Subcutaneous abdominal adipose tissue (tissue), 5 donors: ENCODE data around the gene METTL8.

ENCODE experiments used
- H3K27ac ChIP-seq: one replicate; pipeline ENCODE4 v1.7.0; 2013; ENCODE audit warnings: low read depth, mild to moderate bottlenecking, inconsistent platforms, low read length, moderate library complexity
- H3K27me3 ChIP-seq, 5 donors: one replicate each; pipeline ENCODE4 v1.7.0; 2013; ENCODE audit warnings: low read length in 5 of 5, inconsistent platforms in 1 of 5; ENCODE audit not compliant: control insufficient read depth in 5 of 5, insufficient read depth in 4 of 5
- H3K36me3 ChIP-seq, 5 donors: one replicate each; pipeline ENCODE4 v1.7.0; 2013; ENCODE audit warnings: low read length in 5 of 5; ENCODE audit not compliant: control insufficient read depth in 5 of 5, insufficient read depth in 5 of 5
- H3K4me1 ChIP-seq, 5 donors: one replicate each; pipeline ENCODE4 v1.7.0; 2013; ENCODE audit warnings: low read length in 5 of 5, mild to moderate bottlenecking in 3 of 5, moderate library complexity in 1 of 5; ENCODE audit not compliant: control insufficient read depth in 5 of 5, insufficient read depth in 5 of 5
- H3K4me3 ChIP-seq, 5 donors: one replicate each; pipeline ENCODE4 v1.7.0; 2013; ENCODE audit warnings: low read length in 5 of 5, low read depth in 1 of 5
- H3K9ac ChIP-seq, 5 donors: one replicate each; pipeline ENCODE4 v1.7.0; 2013; ENCODE audit warnings: low read length in 5 of 5, mild to moderate bottlenecking in 4 of 5, moderate library complexity in 3 of 5
- H3K9me3 ChIP-seq, 5 donors: one replicate each; pipeline ENCODE4 v1.7.0; 2013; ENCODE audit warnings: low read length in 5 of 5; ENCODE audit not compliant: control insufficient read depth in 5 of 5
- donor health status: healthy.
- donor health status: healthy.
- donor health status: healthy.
- donor health status: healthy.
- donor health status: healthy.

Gene METTL8

DNA sequence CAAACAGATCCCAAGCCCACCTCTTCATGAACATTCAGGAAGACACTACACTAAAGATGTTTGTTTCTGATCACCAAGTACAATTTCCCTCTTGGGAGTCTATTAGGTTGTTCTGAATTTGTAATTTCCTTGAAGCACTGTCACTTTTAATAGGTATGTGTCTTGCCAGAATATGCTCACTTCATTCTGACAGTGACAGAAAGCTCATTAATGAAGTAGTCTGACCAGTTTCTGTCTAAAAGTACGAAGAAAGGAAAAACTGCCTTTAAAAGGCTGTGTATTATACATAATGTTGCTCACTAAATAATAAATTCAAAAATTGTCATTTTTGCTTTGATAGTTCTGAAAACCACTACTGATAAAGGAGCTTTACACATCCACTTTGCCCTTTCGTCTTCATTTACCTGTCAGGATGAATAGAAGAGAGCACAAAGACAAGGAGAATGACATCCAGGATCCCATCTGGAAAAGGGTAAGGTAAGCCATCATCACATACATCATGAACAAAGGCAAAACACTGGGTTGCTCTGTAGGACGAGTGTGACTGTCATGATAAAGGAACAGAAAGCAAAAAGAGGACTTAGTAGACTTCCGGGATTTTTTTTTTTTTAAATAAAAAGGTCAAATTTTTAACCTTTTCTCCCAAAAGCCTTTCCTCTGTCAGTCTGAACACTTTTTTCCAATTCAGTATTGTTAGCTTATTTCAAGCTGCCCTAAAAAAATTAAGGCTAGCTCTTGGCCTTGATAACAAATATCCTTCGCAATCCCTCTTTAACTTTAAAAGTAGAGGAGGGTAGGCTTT is 103.4 kb downstream of the METTL8 start:
- H3K27me3 ChIP-seq = no peaks in the 10 kb centered on the region
- H3K27ac ChIP-seq = no peak overlapping the region
- H3K9ac ChIP-seq = no peak overlapping the region
- H3K4me1 ChIP-seq = no peaks in the 10 kb centered on the region
- H3K4me3 ChIP-seq = no peak overlapping the region
- H3K9me3 ChIP-seq = no peaks in the 10 kb centered on the region
- no peaks in the 10 kb centered on the region for H3K36me3 ChIP-seq

GRCh38 chr2:171327043-171327496 is 106.7 kb downstream of the METTL8 start:
- Histone ChIP-seq H3K27me3 (no peaks in the 10 kb centered on the region), H3K9ac (no peak overlapping the region), H3K4me3 (no peak overlapping the region), H3K27ac (no peak overlapping the region), H3K9me3 (no peaks in the 10 kb centered on the region), H3K4me1 (no peaks in the 10 kb centered on the region), H3K36me3 (peaks cover 0 to 10% (median 2%) of the 10 kb centered on the region in 5 donors)

- Histone ChIP-seq H3K27me3 (no peaks in the 10 kb centered on the region), H3K27ac (no peak overlapping the region), H3K9me3 (no peaks in the 10 kb centered on the region), H3K4me1 (no peaks in the 10 kb centered on the region), H3K9ac (no peak overlapping the region), H3K4me3 (no peak overlapping the region), H3K36me3 (peaks cover 0 to 10% (median 2%) of the 10 kb centered on the region in 5 donors)
These were observed 107.8 kb downstream of the METTL8 start for GRCh38 chr2:171325886-171326585.

DNA sequence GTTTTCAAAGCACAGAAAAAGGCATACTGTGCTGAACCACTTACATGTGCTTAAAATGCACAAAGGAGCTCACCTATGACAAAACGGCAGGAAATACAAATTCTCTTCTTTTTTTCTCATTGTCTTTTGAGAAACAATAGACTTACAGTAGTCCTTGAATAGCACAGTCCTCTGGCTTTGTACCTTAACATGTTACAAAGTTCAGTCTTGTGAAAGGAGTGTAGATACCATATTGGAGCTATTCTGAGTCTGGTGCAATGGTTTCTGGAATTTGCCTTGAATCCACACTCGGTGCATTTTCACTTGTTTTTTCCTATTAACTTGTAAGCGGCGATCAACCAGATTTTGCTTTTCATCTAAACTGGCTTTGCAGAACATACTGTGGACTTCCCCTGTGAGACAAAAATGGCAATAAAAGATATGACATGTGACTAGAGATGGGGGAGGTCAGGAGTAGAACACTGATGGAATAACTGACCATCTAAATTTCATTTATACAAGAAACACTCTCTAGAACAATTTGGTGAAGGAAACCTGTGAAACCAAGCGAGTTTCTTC is 109.7 kb downstream of the METTL8 start:
- Histone ChIP-seq H3K4me1 (peaks cover 0 to 3% (median 0%) of the 10 kb centered on the region in 5 donors), H3K9ac (no peak overlapping the region), H3K9me3 (no peaks in the 10 kb centered on the region), H3K27ac (no peak overlapping the region), H3K36me3 (peaks cover 0 to 15% (median 2%) of the 10 kb centered on the region in 5 donors), H3K27me3 (no peaks in the 10 kb centered on the region), H3K4me3 (no peak overlapping the region)

GRCh38 chr2:171322928-171323327 is 110.9 kb downstream of the METTL8 start:
- H3K36me3 ChIP-seq = peaks cover 0 to 15% (median 2%) of the 10 kb centered on the region in 5 donors

DNA sequence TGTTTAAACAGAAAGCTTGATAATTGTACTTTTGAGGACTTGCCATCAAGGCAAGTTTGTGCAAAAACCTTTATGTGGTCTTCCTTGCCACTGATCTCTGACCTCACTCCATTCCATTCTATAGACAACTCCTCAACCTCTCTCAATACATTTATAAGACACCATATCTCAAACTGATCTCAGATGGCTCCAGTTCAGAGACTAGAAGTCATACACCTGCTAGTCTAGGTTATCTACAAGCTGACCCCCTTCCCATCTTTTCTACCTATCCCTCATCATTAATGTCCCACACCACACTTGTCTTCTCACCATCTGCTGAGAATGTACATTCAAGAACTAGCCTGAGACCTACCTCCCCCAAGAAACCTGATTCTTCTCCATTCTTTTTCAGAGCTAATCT is 113.1 kb downstream of the METTL8 start:
- Histone ChIP-seq H3K9me3 (no peaks in the 10 kb centered on the region), H3K36me3 (peaks cover 0 to 15% (median 2%) of the 10 kb centered on the region in 5 donors), H3K4me3 (no peak overlapping the region), H3K27me3 (no peaks in the 10 kb centered on the region), H3K4me1 (peaks cover 0 to 17% (median 8%) of the 10 kb centered on the region in 5 donors), H3K9ac (no peak overlapping the region), H3K27ac (no peak overlapping the region)

More at GRCh38 chr2:171322928-171323327, 110.9 kb downstream of the METTL8 start:
- Histone ChIP-seq H3K27me3 (no peaks in the 10 kb centered on the region), H3K4me3 (no peak overlapping the region), H3K4me1 (peaks cover 0 to 13% (median 8%) of the 10 kb centered on the region in 5 donors), H3K27ac (no peak overlapping the region), H3K9ac (no peak overlapping the region), H3K9me3 (no peaks in the 10 kb centered on the region)

DNA sequence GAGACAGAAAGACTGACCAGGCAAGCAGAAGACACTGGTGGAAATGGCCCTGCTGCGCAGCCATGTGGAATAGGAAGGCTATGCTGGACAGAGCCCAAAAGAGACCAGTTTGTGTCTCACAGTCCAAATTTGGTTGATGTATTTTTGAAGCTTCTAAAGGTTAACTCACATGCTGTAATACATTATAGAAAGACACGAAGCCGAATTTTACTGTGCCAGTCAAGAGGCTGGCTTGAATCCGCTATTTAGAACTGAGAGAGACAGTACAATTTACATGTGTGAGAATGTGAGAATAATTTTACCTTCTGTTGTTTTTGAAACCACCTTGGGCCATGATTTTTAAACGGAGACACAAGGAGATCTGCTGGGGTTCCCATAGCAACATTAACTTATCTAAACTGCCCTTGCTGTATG is 113.6 kb downstream of the METTL8 start:
- peaks cover 0 to 15% (median 2%) of the 10 kb centered on the region in 5 donors for H3K36me3 ChIP-seq
- no peaks in the 10 kb centered on the region for H3K27me3 ChIP-seq
- H3K9me3 ChIP-seq = no peaks in the 10 kb centered on the region
- H3K4me1 ChIP-seq = peaks cover 0 to 17% (median 8%) of the 10 kb centered on the region in 5 donors
- no peak overlapping the region for H3K4me3 ChIP-seq
- no peak overlapping the region for H3K9ac ChIP-seq
- no peak overlapping the region for H3K27ac ChIP-seq

GRCh38 chr2:171319164-171319810 is 114.5 kb downstream of the METTL8 start:
- peaks cover 0 to 13% (median 2%) of the 10 kb centered on the region in 5 donors for H3K36me3 ChIP-seq
- no peak overlapping the region for H3K9ac ChIP-seq
- no peaks in the 10 kb centered on the region for H3K27me3 ChIP-seq
- no peaks in the 10 kb centered on the region for H3K9me3 ChIP-seq
- H3K27ac ChIP-seq = no peak overlapping the region
- no peak overlapping the region for H3K4me3 ChIP-seq
- peaks cover 0 to 17% (median 8%) of the 10 kb centered on the region in 5 donors for H3K4me1 ChIP-seq

DNA sequence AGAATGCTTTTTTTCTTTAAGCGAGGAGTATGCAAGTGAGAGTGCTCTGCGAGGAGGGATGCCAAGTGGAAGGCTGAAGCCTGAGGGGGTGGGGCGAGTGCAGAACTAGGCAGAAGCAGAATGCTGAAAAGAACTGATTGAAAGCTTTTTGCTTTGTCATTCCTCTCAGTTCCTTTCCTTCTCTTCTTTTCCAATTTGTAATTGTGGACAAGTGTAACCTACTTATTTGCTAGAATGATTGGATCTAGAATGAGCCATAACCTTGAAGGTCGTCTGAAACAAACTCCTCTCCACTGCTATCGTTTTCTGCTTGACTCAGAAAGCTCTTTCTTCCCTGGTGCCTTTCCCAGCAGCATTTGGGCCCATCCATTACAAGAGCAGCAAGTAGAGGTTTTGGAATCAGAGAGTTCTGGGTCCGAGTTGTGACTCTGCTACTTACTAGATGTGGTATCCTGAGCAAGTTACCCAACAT is 115.3 kb downstream of the METTL8 start:
- Histone ChIP-seq H3K36me3 (peaks cover 0 to 5% (median 0%) of the 10 kb centered on the region in 5 donors), H3K27me3 (no peaks in the 10 kb centered on the region), H3K27ac (no peak overlapping the region), H3K4me3 (no peak overlapping the region), H3K9me3 (no peaks in the 10 kb centered on the region), H3K4me1 (peaks cover 0 to 17% (median 8%) of the 10 kb centered on the region in 5 donors), H3K9ac (no peak overlapping the region)
